ENCODE results near the gene DHX30.

DNA sequence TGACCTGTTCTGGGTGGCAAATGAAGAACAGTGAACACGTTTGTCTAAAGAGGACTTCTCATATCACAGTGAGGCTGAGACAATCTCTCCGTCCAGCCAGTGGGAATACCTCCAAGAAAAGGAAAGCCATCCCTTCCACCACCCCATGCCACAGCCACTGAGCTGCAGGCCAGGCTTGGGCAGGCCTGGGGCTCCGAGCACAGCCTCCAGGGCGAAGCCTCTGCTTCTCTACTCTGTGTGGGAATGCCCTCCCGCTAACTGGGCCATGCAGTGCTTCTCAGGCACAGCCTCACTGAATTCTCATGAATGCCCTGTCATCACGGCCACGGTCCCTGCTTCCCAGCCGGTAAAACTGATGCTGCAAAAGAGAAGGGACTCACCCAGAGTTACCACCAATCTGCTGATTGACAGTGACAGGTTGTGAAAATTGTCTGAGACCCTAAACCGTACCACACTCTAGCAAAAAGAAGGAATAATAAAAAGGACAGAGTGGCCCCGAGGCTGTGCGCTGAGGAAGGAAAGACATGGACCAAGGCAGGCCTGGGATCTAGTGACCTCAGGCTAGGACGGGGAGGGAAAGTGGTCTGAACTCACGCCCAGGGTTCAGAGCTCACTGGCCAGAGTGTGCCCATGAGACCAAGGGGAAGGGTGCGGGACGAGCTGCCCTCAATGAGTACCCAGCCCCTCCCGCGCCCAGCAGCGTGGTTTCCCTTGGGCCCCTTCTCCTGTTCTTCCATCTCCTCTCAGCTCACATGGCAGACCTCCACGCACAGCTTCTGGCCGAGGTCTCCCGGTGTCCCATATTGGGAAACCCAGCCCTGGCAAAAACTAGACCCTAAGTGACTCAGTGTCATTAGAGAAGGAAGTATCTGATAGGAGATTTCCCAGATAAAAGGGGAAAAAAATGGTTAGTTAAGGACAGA lies 52.8 kb downstream of the DHX30 start:
- TF ChIP-seq CTCF (IDR thresholded peaks at IDR 0.05; ENCODE audit: poor library complexity) (no peak), EZH2phosphoT487 (IDR thresholded peaks at IDR 0.05; ENCODE audit: low read depth, severe bottlenecking, unreplicated experiment) (no peak)
